HEK293 (cell line): ENCODE measurements around the gene NR2C2.
"Not testable (repeated sequence)": the region's sequence is repeated elsewhere in the genome, so short reads cannot be mapped to it uniquely, and the experiment has no call there.

Source experiments
- CTCF ChIA-PET: fragments of 350-600 bp; formaldehyde crosslinking; extraction: SDS; loops from one replicate; lab custom pipeline; 2021; ENCODE audit warnings: antibody characterized with exemption; lab: Yijun Ruan, JAX
- POLR2A ChIA-PET: fragments of 300-600 bp; formaldehyde crosslinking; extraction: SDS; loops from one replicate; lab custom pipeline; 2020; ENCODE audit warnings: antibody characterized with exemption, inconsistent platforms; lab: Yijun Ruan, JAX
- H3K27ac ChIP-seq: fragments of 200-500 bp; sonication (Bioruptor generic); 2 replicates; pipeline ENCODE4 v1.5.1; 2014; ENCODE audit warnings: low read depth, low read length, control low read depth, inconsistent platforms; ENCODE audit errors: extremely low read depth
- H3K36me3 ChIP-seq, 2 experiments: fragments of 200-500 bp in 1 of 2; sonication (Bioruptor generic) in 1 of 2; 1 replicate in 1 of 2; 2 replicates in 1 of 2; pipeline ENCODE4 v1.5.1; 2014 to 2017; ENCODE audit warnings: inconsistent platforms in 2 of 2, low read length in 2 of 2; ENCODE audit not compliant: control insufficient read depth in 2 of 2, insufficient read depth in 1 of 2
- H3K4me1 ChIP-seq: fragments of 200-500 bp; sonication (Bioruptor generic); 2 replicates; pipeline ENCODE4 v1.5.1; 2014; ENCODE audit warnings: mild to moderate bottlenecking, low read length, inconsistent platforms; ENCODE audit not compliant: control insufficient read depth, insufficient read depth
- H3K4me3 ChIP-seq: 2 replicates; pipeline ENCODE4 v1.5.1; 2011; ENCODE audit warnings: low read depth, mild to moderate bottlenecking, control low read depth, low read length, moderate library complexity
- H3K9me3 ChIP-seq: fragments of 200-500 bp; sonication (Bioruptor generic); 2 replicates; pipeline ENCODE4 v1.5.1; 2014; ENCODE audit warnings: low read depth, low read length, inconsistent platforms; ENCODE audit not compliant: control insufficient read depth, insufficient read depth
- GLI2 ChIP-seq: fragments of 450-650 bp; formaldehyde crosslinking; IDR thresholded peaks from 2 replicates; pipeline ENCODE4; 2017; ENCODE audit warnings: missing biosample characterization, missing genetic modification characterization, low read depth, borderline replicate concordance
- KLF17 ChIP-seq: fragments of 450-650 bp; formaldehyde crosslinking; IDR thresholded peaks from 2 replicates; pipeline ENCODE4 v1.5.1; 2016; ENCODE audit warnings: missing biosample characterization, missing genetic modification characterization
- KLF9 ChIP-seq: fragments of 450-650 bp; formaldehyde crosslinking; IDR thresholded peaks from 2 replicates; pipeline ENCODE4 v1.5.1; 2016; ENCODE audit warnings: missing biosample characterization, missing genetic modification characterization, low read depth
- SETDB1 ChIP-seq: IDR thresholded peaks from one replicate; pipeline ENCODE4 v1.6.1; 2017; ENCODE audit warnings: mild to moderate bottlenecking, low read length, moderate library complexity, mixed read lengths; ENCODE audit not compliant: insufficient read length
- SP3 ChIP-seq: fragments of 450-650 bp; formaldehyde crosslinking; IDR thresholded peaks from 2 replicates; pipeline ENCODE4 v1.5.1; 2016; ENCODE audit warnings: missing biosample characterization, missing genetic modification characterization
- YY1 ChIP-seq: fragments of 450-650 bp; formaldehyde crosslinking; IDR thresholded peaks from 2 replicates; pipeline ENCODE4 v1.5.1; 2018; ENCODE audit warnings: missing biosample characterization, missing genetic modification characterization
- ZBTB6 ChIP-seq: fragments of 450-650 bp; formaldehyde crosslinking; IDR thresholded peaks from 2 replicates; pipeline ENCODE4 v1.5.1; 2017; ENCODE audit warnings: missing biosample characterization, missing genetic modification characterization
- ZNF146 ChIP-seq: fragments of 450-650 bp; formaldehyde crosslinking; IDR thresholded peaks from 2 replicates; pipeline ENCODE4 v1.5.1; 2016; ENCODE audit warnings: missing biosample characterization, missing genetic modification characterization
- ZNF274 ChIP-seq, 2 experiments: fragments of 200-500 bp in 1 of 2; fragments of 450-650 bp in 1 of 2; sonication (Bioruptor generic) in 1 of 2; formaldehyde crosslinking in 1 of 2; IDR thresholded peaks; 2 replicates each; pipeline versions ENCODE4 v1.5.1 to v1.6.1; 2014 to 2016; ENCODE audit warnings: borderline replicate concordance in 1 of 2, inconsistent platforms in 1 of 2, low read length in 1 of 2, missing biosample characterization in 1 of 2, missing genetic modification characterization in 1 of 2
- ZNF280D ChIP-seq: fragments of 450-650 bp; formaldehyde crosslinking; IDR thresholded peaks from 2 replicates; pipeline ENCODE4 v1.5.1; 2016; ENCODE audit warnings: missing biosample characterization, missing genetic modification characterization
- ZNF558 ChIP-seq: fragments of 450-650 bp; formaldehyde crosslinking; IDR thresholded peaks from 2 replicates; pipeline ENCODE4 v1.5.1; 2016; ENCODE audit warnings: missing biosample characterization, missing genetic modification characterization
- ZNF596 ChIP-seq: fragments of 450-650 bp; IDR thresholded peaks from 2 replicates; pipeline ENCODE4 v1.5.0; 2018; ENCODE audit warnings: missing biosample characterization, mild to moderate bottlenecking, missing genetic modification characterization, moderate library complexity
- ZNF610 ChIP-seq: fragments of 450-650 bp; formaldehyde crosslinking; IDR thresholded peaks from 2 replicates; pipeline ENCODE4 v1.5.1; 2016; ENCODE audit warnings: missing biosample characterization, missing genetic modification characterization, borderline replicate concordance
- ZNF791 ChIP-seq: fragments of 450-650 bp; formaldehyde crosslinking; IDR thresholded peaks from 2 replicates; pipeline ENCODE4 v1.5.1; 2016; ENCODE audit warnings: missing biosample characterization, missing genetic modification characterization

Gene NR2C2

GRCh38 chr3:14902719-14903118, 44.7 kb upstream of the NR2C2 start:
- no peak overlapping the region for H3K4me3 ChIP-seq
- H3K9me3 ChIP-seq = no peaks in the 10 kb centered on the region
- POLR2A ChIA-PET = no interaction called here
- H3K4me1 ChIP-seq = no peaks in the 10 kb centered on the region
- CTCF ChIA-PET = no interaction called here
- TF ChIP-seq KLF9 (tag by site-specific recombination) = no peak
- no peak for TF ChIP-seq ZNF791 (tag by site-specific recombination)
- no peak for TF ChIP-seq KLF17
- no peaks in the 10 kb centered on the region for H3K36me3 ChIP-seq
- H3K27ac ChIP-seq = no peak overlapping the region

GRCh38 chr3:14903501-14903900, 43.9 kb upstream of the NR2C2 start:
- H3K4me1 ChIP-seq, POLR2A ChIA-PET, H3K9me3 ChIP-seq, CTCF ChIA-PET, H3K36me3 ChIP-seq, H3K4me3 ChIP-seq, H3K27ac ChIP-seq: not testable (repeated sequence)
- TF ChIP-seq ZNF146 (tag by site-specific recombination) = peak; percentile 91

GRCh38 chr3:14905055-14905657, 42.2 kb upstream of the NR2C2 start:
- no peaks in the 10 kb centered on the region for H3K36me3 ChIP-seq
- TF ChIP-seq ZNF274 (IDR thresholded peaks at IDR 0.05; ENCODE audit: low read length) (no peak), ZNF274 (tag by site-specific recombination; IDR thresholded peaks at IDR 0.05; ENCODE audit: borderline replicate concordance) (no peak), SETDB1 (peak; percentile 81), ZNF610 (tag by site-specific recombination) (peak; percentile 37; the same call in 1 of the 2 replicates), GLI2 (tag by site-specific recombination) (no peak), SP3 (no peak), ZBTB6 (tag by site-specific recombination) (no peak), ZNF558 (tag by site-specific recombination) (0 out of 2 replicates have a peak, but pooled peaks have one; percentile 43), ZNF596 (no peak), ZNF280D (tag by site-specific recombination) (0 out of 2 replicates have a peak, but pooled peaks have one; percentile 44), YY1 (tag by site-specific recombination) (no peak)
- POLR2A ChIA-PET = no interaction called here
- no peaks in the 10 kb centered on the region for H3K4me1 ChIP-seq
- H3K27ac ChIP-seq = no peak overlapping the region
- CTCF ChIA-PET = interaction anchor here (0.7 kb wide), 1 partner anchor 56 kb away, joined by 3 read pairs; no protein-coding TSS in a partner anchor
- no peaks in the 10 kb centered on the region for H3K9me3 ChIP-seq
- no peak overlapping the region for H3K4me3 ChIP-seq
